Kidney (tissue), 14 donors: ENCODE measurements around the gene ACVR2A. TPM values are rescaled to one million over a fixed set of nuclear protein-coding genes. Genes with fewer than 3 reads are reported as not detected.

Experiments used
- DNase-seq, 5 donors: peaks; one replicate each; pipeline ENCODE4 v3.0.0-alpha.2; 2013 to 2020
- FAIRE-seq: peaks from 2 replicates; lab custom pipeline; 2012; peaks lifted over from hg19 to GRCh38; lab: Jason Lieb, UNC
- H3K27ac ChIP-seq, 2 donors: one replicate each; pipeline ENCODE4 v1.7.0; 2013; ENCODE audit warnings: low read depth in 2 of 2, low read length in 2 of 2, inconsistent platforms in 1 of 2
- H3K27me3 ChIP-seq: one replicate; pipeline ENCODE4 v1.7.1; 2013; ENCODE audit warnings: low read length, inconsistent platforms; ENCODE audit not compliant: control insufficient read depth, insufficient read depth
- H3K36me3 ChIP-seq, 3 donors: one replicate each; pipeline versions ENCODE4 v1.7.0 to v1.7.1; 2013; ENCODE audit warnings: low read length in 3 of 3, control low read depth in 1 of 3, inconsistent platforms in 1 of 3; ENCODE audit not compliant: insufficient read depth in 3 of 3, control insufficient read depth in 2 of 3
- H3K4me1 ChIP-seq, 3 donors: one replicate each; pipeline versions ENCODE4 v1.7.0 to v1.7.1; 2013; ENCODE audit warnings: low read length in 3 of 3, inconsistent platforms in 1 of 3, low read depth in 1 of 3; ENCODE audit not compliant: control insufficient read depth in 2 of 3, insufficient read depth in 2 of 3
- H3K4me3 ChIP-seq, 3 donors: one replicate each; pipeline versions ENCODE4 v1.7.0 to v1.8.1; 2013; ENCODE audit warnings: low read length in 3 of 3, control low read depth in 1 of 3, inconsistent platforms in 1 of 3
- H3K9ac ChIP-seq, 3 donors: one replicate each; pipeline versions ENCODE4 v1.7.0 to v1.7.1; 2013; ENCODE audit warnings: low read length in 3 of 3, control low read depth in 1 of 3, inconsistent platforms in 1 of 3
- H3K9me3 ChIP-seq, 3 donors: one replicate each; pipeline versions ENCODE4 v1.7.0 to v1.7.1; 2013; ENCODE audit warnings: low read length in 3 of 3, control low read depth in 1 of 3, inconsistent platforms in 1 of 3; ENCODE audit not compliant: control insufficient read depth in 2 of 3, insufficient read depth in 1 of 3
- CTCF ChIP-seq: IDR thresholded peaks from 3 replicates; pipeline ENCODE4 v1.5.1; 2012; ENCODE audit warnings: mild to moderate bottlenecking, moderate library complexity, borderline replicate concordance; ENCODE audit not compliant: insufficient read depth; ENCODE audit errors: extremely low read depth
- intact Hi-C: fragments of 100-400 bp; cut with DNase I; formaldehyde crosslinking; loops from one replicate; pipeline ENCODE4 v1.11.1; 2022
- polyA plus RNA-seq: library from polyadenylated mRNA; stranded (reverse); fragments of 350-450 nt; fragmentation: Illumina TruSeq; extraction: RNeasy Lipid Tissue Mini Kit (QIAGEN cat#74804); gene quantifications from one replicate; pipeline ENCODE4 v1.2.3, GENCODE V29; 2014; ENCODE audit warnings: low read depth, low replicate concordance; ENCODE audit not compliant: insufficient read depth
- total RNA-seq: library from RNA; stranded (reverse); fragmentation: NEBNext Ultra II Directional; extraction: Animal tissue kit (Norgen Biotek cat#: 25700); gene quantifications from one replicate; pipeline ENCODE4 v1.2.1, GENCODE V29; 2021
- donor health status: control.
- donor health status: control.
- donor health status: control.
- donor health status: control.
- donor health status: control.
- donor health status: DM: yes; HTN: yes; CAD: no.
- donor health status: Normal renal cell carcinoma (clear cell type).

ACVR2A gene
- total and polyA plus RNA-seq, 2 donors from 2014 or later: 7.6 to 18.4 TPM

GRCh38 chr2:147937744-147938349, 93.0 kb downstream of the ACVR2A start:
- Histone ChIP-seq H3K4me1 (peaks cover 0 to 9% (median 0%) of the 10 kb centered on the region in 3 donors), H3K9me3 (no peaks in the 10 kb centered on the region), H3K36me3 (peaks cover 5 to 28% (median 9%) of the 10 kb centered on the region in 3 donors), H3K9ac (no peak overlapping the region), H3K27ac (no peak overlapping the region), H3K4me3 (no peak overlapping the region), H3K27me3 (no peaks in the 10 kb centered on the region)
- peak in 2 of 5 donors; percentile 36 to 54 for DNase-seq
- peak; percentile 67 for TF ChIP-seq CTCF
- FAIRE-seq: peak; percentile 98
- intact Hi-C loops: no loop called here

GRCh38 chr2:147939313-147939712, 94.5 kb downstream of the ACVR2A start:
- Histone ChIP-seq H3K9ac (no peak overlapping the region), H3K9me3 (no peaks in the 10 kb centered on the region), H3K4me1 (peaks cover 0 to 9% (median 0%) of the 10 kb centered on the region in 3 donors), H3K4me3 (no peak overlapping the region), H3K36me3 (peaks cover 3 to 17% (median 9%) of the 10 kb centered on the region in 3 donors), H3K27ac (peak overlapping the region in 1 of 2 donors; percentile 3), H3K27me3 (no peaks in the 10 kb centered on the region)
- intact Hi-C loops: no loop called here
- no peak for TF ChIP-seq CTCF
- no peak for DNase-seq
- no peak for FAIRE-seq

GRCh38 chr2:147945660-147946059, 100.8 kb downstream of the ACVR2A start:
- FAIRE-seq (no peak), DNase-seq (peak in 1 of 5 donors; percentile 21)
- Histone ChIP-seq H3K9ac (no peak overlapping the region), H3K9me3 (no peaks in the 10 kb centered on the region), H3K36me3 (peaks cover 2 to 7% (median 4%) of the 10 kb centered on the region in 3 donors), H3K27ac (no peak overlapping the region), H3K27me3 (no peaks in the 10 kb centered on the region), H3K4me1 (no peaks in the 10 kb centered on the region), H3K4me3 (no peak overlapping the region)
- no peak for TF ChIP-seq CTCF
- intact Hi-C loops: no loop called here

- intact Hi-C loops: no loop called here
Measured at GRCh38 chr2:147952118-147952517, 107.3 kb downstream of the ACVR2A start.

More at GRCh38 chr2:147952118-147952517, 107.3 kb downstream of the ACVR2A start:
- FAIRE-seq: no peak
- no peaks in the 10 kb centered on the region for H3K27me3 ChIP-seq
- H3K4me1 ChIP-seq: no peaks in the 10 kb centered on the region
- no peak overlapping the region for H3K4me3 ChIP-seq
- H3K9ac ChIP-seq: no peak overlapping the region
- no peak for DNase-seq
- H3K36me3 ChIP-seq: peaks cover 8 to 13% (median 12%) of the 10 kb centered on the region in 3 donors
- no peak overlapping the region for H3K27ac ChIP-seq
- no peak for TF ChIP-seq CTCF
- no peaks in the 10 kb centered on the region for H3K9me3 ChIP-seq
